H9 (cell line): Measurements from ENCODE around the gene SYNPO2. TPM values are rescaled to one million over a fixed set of nuclear protein-coding genes. Genes with fewer than 3 reads are reported as not detected.

Experiments
- DNase-seq: peaks from one replicate; pipeline ENCODE4 v3.0.0-alpha.2; 2017
- H2AFZ ChIP-seq: one replicate; pipeline ENCODE4 v1.6.1; 2013; ENCODE audit warnings: mild to moderate bottlenecking, low read length, control low read depth, moderate library complexity
- H2AK5ac ChIP-seq: 2 replicates; pipeline ENCODE4 v1.6.1; 2013; ENCODE audit warnings: low read length, control low read depth, mixed read lengths; ENCODE audit not compliant: insufficient read length
- H2BK120ac ChIP-seq: one replicate; pipeline ENCODE4 v1.6.1; 2013; ENCODE audit warnings: low read depth, mild to moderate bottlenecking, low read length, control low read depth, inconsistent platforms; ENCODE audit not compliant: poor library complexity, severe bottlenecking
- H2BK12ac ChIP-seq: 2 replicates; pipeline ENCODE4 v1.6.1; 2013; ENCODE audit warnings: low read length, control low read depth, mixed read lengths, low read depth; ENCODE audit not compliant: insufficient read length
- H2BK15ac ChIP-seq: 2 replicates; pipeline ENCODE4 v1.6.1; 2013; ENCODE audit warnings: low read depth, low read length, control low read depth
- H2BK20ac ChIP-seq: one replicate; pipeline ENCODE4 v1.6.1; 2013; ENCODE audit warnings: low read depth, mild to moderate bottlenecking, low read length, control low read depth, inconsistent platforms; ENCODE audit not compliant: poor library complexity, severe bottlenecking
- H2BK5ac ChIP-seq: 2 replicates; pipeline ENCODE4 v1.6.1; 2013; ENCODE audit warnings: low read length, control low read depth, mixed read lengths; ENCODE audit not compliant: insufficient read length
- H3K14ac ChIP-seq: 2 replicates; pipeline ENCODE4 v1.6.1; 2013; ENCODE audit warnings: low read length, control low read depth; ENCODE audit not compliant: insufficient read depth
- H3K18ac ChIP-seq: 2 replicates; pipeline ENCODE4 v1.6.1; 2013; ENCODE audit warnings: low read depth, mild to moderate bottlenecking, mixed read lengths, low read length, control low read depth; ENCODE audit not compliant: insufficient read length
- H3K23ac ChIP-seq: 2 replicates; pipeline ENCODE4 v1.6.1; 2013; ENCODE audit warnings: low read length, control low read depth, mixed read lengths, low read depth; ENCODE audit not compliant: insufficient read length
- H3K23me2 ChIP-seq: 2 replicates; pipeline ENCODE4 v1.6.1; 2013; ENCODE audit warnings: low read depth, mild to moderate bottlenecking, mixed read lengths, low read length, control low read depth; ENCODE audit not compliant: insufficient read length, poor library complexity, severe bottlenecking
- H3K27ac ChIP-seq: 2 replicates; pipeline ENCODE4 v1.5.1; 2013; ENCODE audit warnings: low read length, control low read depth, mixed read lengths, low read depth; ENCODE audit not compliant: insufficient read length
- H3K27me3 ChIP-seq: 2 replicates; pipeline ENCODE4 v1.6.1; 2013; ENCODE audit warnings: low read length, control low read depth, inconsistent platforms; ENCODE audit not compliant: insufficient read depth
- H3K4ac ChIP-seq: 2 replicates; pipeline ENCODE4 v1.6.1; 2013; ENCODE audit warnings: low read depth, mild to moderate bottlenecking, control low read depth, inconsistent platforms, low read length, moderate library complexity
- H3K4me1 ChIP-seq: 2 replicates; pipeline ENCODE4 v1.6.1; 2013; ENCODE audit warnings: low read length, control low read depth, inconsistent platforms; ENCODE audit not compliant: insufficient read depth
- H3K4me2 ChIP-seq: 2 replicates; pipeline ENCODE4 v1.6.1; 2013; ENCODE audit warnings: low read length, control low read depth, mixed read lengths; ENCODE audit not compliant: insufficient read length, insufficient read depth
- H3K56ac ChIP-seq: 2 replicates; pipeline ENCODE4 v1.6.1; 2013; ENCODE audit warnings: low read depth, mild to moderate bottlenecking, mixed read lengths, low read length, control low read depth; ENCODE audit not compliant: insufficient read length
- H3K79me1 ChIP-seq: 2 replicates; pipeline ENCODE4 v1.6.1; 2013; ENCODE audit warnings: low read depth, mild to moderate bottlenecking, moderate library complexity, low read length, control low read depth, inconsistent platforms; ENCODE audit not compliant: insufficient read depth, poor library complexity, severe bottlenecking
- H3K79me2 ChIP-seq: 2 replicates; pipeline ENCODE4 v1.6.1; 2013; ENCODE audit warnings: low read length, control low read depth, inconsistent platforms; ENCODE audit not compliant: insufficient read depth
- H3K9ac ChIP-seq: 2 replicates; pipeline ENCODE4 v1.6.1; 2013; ENCODE audit warnings: low read length, control low read depth, mixed read lengths; ENCODE audit not compliant: insufficient read length; ENCODE audit errors: extremely low read depth
- H3K9me3 ChIP-seq: one replicate; pipeline ENCODE4 v1.6.1; 2013; ENCODE audit warnings: low read depth, low read length, inconsistent platforms; ENCODE audit not compliant: control insufficient read depth
- H3T11ph ChIP-seq: one replicate; pipeline ENCODE4 v1.6.1; 2013; ENCODE audit warnings: mild to moderate bottlenecking, low read length, control low read depth, inconsistent platforms
- H4K20me1 ChIP-seq: one replicate; pipeline ENCODE4 v1.6.1; 2013; ENCODE audit not compliant: control insufficient read depth, insufficient read length, insufficient read depth
- H4K5ac ChIP-seq: 2 replicates; pipeline ENCODE4 v1.6.1; 2013; ENCODE audit warnings: low read depth, mild to moderate bottlenecking, mixed read lengths, low read length, control low read depth; ENCODE audit not compliant: insufficient read length
- H4K8ac ChIP-seq: replicated peaks from 2 replicates; pipeline ENCODE4 v1.6.1; 2013; ENCODE audit warnings: low read length, control low read depth, mixed read lengths, low read depth; ENCODE audit not compliant: insufficient read length
- H4K91ac ChIP-seq: 2 replicates; pipeline ENCODE4 v1.6.1; 2013; ENCODE audit warnings: low read depth, mild to moderate bottlenecking, moderate library complexity, mixed read lengths, low read length, control low read depth; ENCODE audit not compliant: insufficient read length
- H3K27ac Mint-ChIP-seq, 3 experiments: 2 replicates in 2 of 3; 3 replicates in 1 of 3; pipeline ENCODE4 v1.8.0; 2020 to 2021; ENCODE audit warnings: mixed read lengths in 3 of 3, mild to moderate bottlenecking in 1 of 3, moderate library complexity in 1 of 3
- H3K27me3 Mint-ChIP-seq: 2 replicates; pipeline ENCODE4 v1.8.0; 2021; ENCODE audit warnings: low read depth, mild to moderate bottlenecking, moderate library complexity, mixed read lengths
- H3K36me3 Mint-ChIP-seq, 3 experiments: 2 replicates in 2 of 3; 3 replicates in 1 of 3; pipeline ENCODE4 v1.8.0; 2020 to 2021; ENCODE audit warnings: low read depth in 3 of 3, mixed read lengths in 3 of 3; ENCODE audit not compliant: insufficient read depth in 1 of 3
- H3K4me1 Mint-ChIP-seq, 2 experiments: 2 replicates each; pipeline ENCODE4 v1.8.0; 2020; ENCODE audit warnings: mixed read lengths in 2 of 2
- H3K4me3 Mint-ChIP-seq, 2 experiments: 2 replicates in 1 of 2; 3 replicates in 1 of 2; pipeline ENCODE4 v1.8.0; 2020 to 2021; ENCODE audit warnings: mild to moderate bottlenecking in 2 of 2, mixed read lengths in 2 of 2, moderate library complexity in 1 of 2
- H3K9me3 Mint-ChIP-seq, 2 experiments: 2 replicates in 1 of 2; 3 replicates in 1 of 2; pipeline ENCODE4 v1.8.0; 2020; ENCODE audit warnings: mild to moderate bottlenecking in 2 of 2, mixed read lengths in 2 of 2, moderate library complexity in 1 of 2
- WGBS: extraction: QIAGEN DNeasy Blood & Tissue Kit; methylation state at CpG from one replicate; pipeline ENCODE4 v1.1.7; 2013; ENCODE audit warnings: missing lambda C conversion rate, low lambda C conversion rate, mixed read lengths; ENCODE audit not compliant: insufficient read length; ENCODE audit errors: extremely low coverage; 5-methylcytosine and 5-hydroxymethylcytosine counted together
- total RNA-seq: library from RNA; stranded (reverse); gene quantifications from 2 replicates; pipeline ENCODE4 v1.2.1, GENCODE V29; 2021
- TF ChIP-seq, protein P1 (sequence below): fragments of 200-600 bp; sonication (generic); conservative IDR thresholded peaks from 3 replicates; pipeline ENCODE4 v1.8.0; 2021; ENCODE audit warnings: antibody characterized with exemption, mild to moderate bottlenecking

The SYNPO2 gene
- total RNA-seq, 1 experiment from 2014 or later = 1.1 TPM

DNA sequence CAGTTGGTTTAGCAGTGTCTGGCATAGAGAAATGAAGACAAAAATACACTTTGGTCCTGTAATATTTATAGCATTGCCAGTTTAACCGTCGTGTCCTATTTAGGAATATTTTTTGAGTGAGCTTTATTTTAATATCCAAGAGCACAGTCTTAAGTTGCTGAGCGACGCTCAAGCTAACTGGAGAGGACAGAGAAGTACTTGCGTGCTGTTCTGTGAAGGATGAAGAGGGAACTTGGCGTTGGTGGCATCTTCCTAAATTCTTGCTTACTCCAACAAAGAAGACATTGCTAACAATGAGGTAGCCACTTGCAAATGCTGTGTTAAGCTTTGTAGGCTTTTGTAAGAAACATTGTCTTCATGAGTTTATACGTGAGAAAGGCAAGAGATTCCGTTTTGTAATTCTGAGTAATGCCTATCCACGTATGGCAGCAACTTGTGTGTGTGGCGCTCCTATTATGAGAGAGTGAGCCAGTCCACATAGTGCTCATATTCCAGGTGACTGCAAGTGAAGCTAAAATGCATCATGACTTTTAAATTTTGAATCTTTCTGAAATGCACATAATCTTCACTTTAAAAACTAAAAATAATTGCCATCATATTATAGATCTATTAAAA is 50.6 kb downstream of the SYNPO2 start:
- no peak overlapping the region for H3T11ph ChIP-seq
- H3K27me3 Mint-ChIP-seq = no peaks in the 10 kb centered on the region
- H3K36me3 Mint-ChIP-seq = no peaks in the 10 kb centered on the region; a peak in 1 of 7 replicates
- H2BK5ac ChIP-seq = no peak overlapping the region
- no peak overlapping the region; a peak in 1 of 7 replicates for H3K27ac Mint-ChIP-seq
- H3K14ac ChIP-seq = no peak overlapping the region
- TF ChIP-seq, protein P1, sequence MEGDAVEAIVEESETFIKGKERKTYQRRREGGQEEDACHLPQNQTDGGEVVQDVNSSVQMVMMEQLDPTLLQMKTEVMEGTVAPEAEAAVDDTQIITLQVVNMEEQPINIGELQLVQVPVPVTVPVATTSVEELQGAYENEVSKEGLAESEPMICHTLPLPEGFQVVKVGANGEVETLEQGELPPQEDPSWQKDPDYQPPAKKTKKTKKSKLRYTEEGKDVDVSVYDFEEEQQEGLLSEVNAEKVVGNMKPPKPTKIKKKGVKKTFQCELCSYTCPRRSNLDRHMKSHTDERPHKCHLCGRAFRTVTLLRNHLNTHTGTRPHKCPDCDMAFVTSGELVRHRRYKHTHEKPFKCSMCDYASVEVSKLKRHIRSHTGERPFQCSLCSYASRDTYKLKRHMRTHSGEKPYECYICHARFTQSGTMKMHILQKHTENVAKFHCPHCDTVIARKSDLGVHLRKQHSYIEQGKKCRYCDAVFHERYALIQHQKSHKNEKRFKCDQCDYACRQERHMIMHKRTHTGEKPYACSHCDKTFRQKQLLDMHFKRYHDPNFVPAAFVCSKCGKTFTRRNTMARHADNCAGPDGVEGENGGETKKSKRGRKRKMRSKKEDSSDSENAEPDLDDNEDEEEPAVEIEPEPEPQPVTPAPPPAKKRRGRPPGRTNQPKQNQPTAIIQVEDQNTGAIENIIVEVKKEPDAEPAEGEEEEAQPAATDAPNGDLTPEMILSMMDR = no peak
- no peak for DNase-seq
- H3K27ac ChIP-seq = no peak overlapping the region
- no peak overlapping the region for H3K23ac ChIP-seq
- no peak overlapping the region for H2BK15ac ChIP-seq
- H3K79me2 ChIP-seq = no peaks in the 10 kb centered on the region
- H3K4me1 Mint-ChIP-seq = peaks cover 19 to 21% of the 10 kb centered on the region in 2 experiments
- H4K8ac ChIP-seq = no peak overlapping the region
- H3K9me3 ChIP-seq = no peaks in the 10 kb centered on the region
- H3K4ac ChIP-seq = no peak overlapping the region
- no peak overlapping the region for H3K9ac ChIP-seq
- H3K9me3 Mint-ChIP-seq = no peaks in the 10 kb centered on the region
- H3K4me2 ChIP-seq = no peak overlapping the region
- H4K91ac ChIP-seq = no peak overlapping the region
- H4K20me1 ChIP-seq = no peaks in the 10 kb centered on the region
- H2BK20ac ChIP-seq = no peak overlapping the region
- H3K23me2 ChIP-seq = no peaks in the 10 kb centered on the region
- peaks cover 3% of the 10 kb centered on the region; the same call in 1 of the 2 replicates for H3K4me1 ChIP-seq
- H2AK5ac ChIP-seq = no peak overlapping the region
- no peak overlapping the region for H3K56ac ChIP-seq
- H3K4me3 Mint-ChIP-seq = no peak overlapping the region
- no peak overlapping the region for H2BK120ac ChIP-seq
- no peak overlapping the region for H2BK12ac ChIP-seq
- no peaks in the 10 kb centered on the region for H3K27me3 ChIP-seq
- no peaks in the 10 kb centered on the region for H3K79me1 ChIP-seq
- no CpG with 5 or more reads among the region's 10 CpGs for WGBS
- H3K18ac ChIP-seq = no peak overlapping the region
- no peak overlapping the region for H4K5ac ChIP-seq
- H2AFZ ChIP-seq = peak overlapping the region; percentile 8
